Measurements from ENCODE around the gene DNMT3A.

The DNMT3A gene

GRCh38 chr2:25373269-25373981 is 31.7 kb upstream of the DNMT3A start:
- no peak for DNase-seq (ENCODE audit: low read depth in 2 of 2)

- no peak for DNase-seq (ENCODE audit: low read depth in 2 of 2)
Measured at GRCh38 chr2:25372405-25373268, 30.9 kb upstream of the DNMT3A start.

GRCh38 chr2:25371253-25372241 is 29.8 kb upstream of the DNMT3A start:
- no peak for DNase-seq (ENCODE audit: low read depth in 2 of 2)

GRCh38 chr2:25369876-25370275 is 28.2 kb upstream of the DNMT3A start:
- DNase-seq (ENCODE audit: low read depth in 2 of 2): no peak

- DNase-seq (ENCODE audit: low read depth in 2 of 2): no peak
Measured at GRCh38 chr2:25369439-25369838, 27.7 kb upstream of the DNMT3A start.

- DNase-seq (ENCODE audit: low read depth in 2 of 2): no peak
Measured at GRCh38 chr2:25368660-25369059, 26.9 kb upstream of the DNMT3A start.

GRCh38 chr2:25367296-25367695 is 25.6 kb upstream of the DNMT3A start:
- no peak for DNase-seq (ENCODE audit: low read depth in 2 of 2)

- DNase-seq (ENCODE audit: low read depth in 2 of 2): no peak
Measured at GRCh38 chr2:25366629-25367028, 24.9 kb upstream of the DNMT3A start.

GRCh38 chr2:25365241-25365640 is 23.5 kb upstream of the DNMT3A start:
- no peak for DNase-seq (ENCODE audit: low read depth in 2 of 2)

GRCh38 chr2:25363733-25364132 is 22.0 kb upstream of the DNMT3A start:
- DNase-seq (ENCODE audit: low read depth in 2 of 2): no peak

GRCh38 chr2:25362434-25363145 is 20.9 kb upstream of the DNMT3A start:
- DNase-seq (ENCODE audit: low read depth in 2 of 2): peak; percentile 46 to 48

GRCh38 chr2:25362049-25362433 is 20.3 kb upstream of the DNMT3A start:
- peak; percentile 84 to 86 for DNase-seq (ENCODE audit: low read depth in 2 of 2)

GRCh38 chr2:25361261-25362048 is 19.7 kb upstream of the DNMT3A start:
- no peak for DNase-seq (ENCODE audit: low read depth in 2 of 2)

GRCh38 chr2:25358836-25359235 is 17.1 kb upstream of the DNMT3A start:
- DNase-seq (ENCODE audit: low read depth in 2 of 2): no peak

- DNase-seq (ENCODE audit: low read depth in 2 of 2): no peak
Measured at GRCh38 chr2:25358249-25358815, 16.6 kb upstream of the DNMT3A start.

- no peak for DNase-seq (ENCODE audit: low read depth in 2 of 2)
Measured at GRCh38 chr2:25356088-25356487, 14.4 kb upstream of the DNMT3A start.

- no peak for DNase-seq (ENCODE audit: low read depth in 2 of 2)
Measured at GRCh38 chr2:25355270-25355669, 13.5 kb upstream of the DNMT3A start.

- DNase-seq (ENCODE audit: low read depth in 2 of 2): no peak
Measured at GRCh38 chr2:25354116-25354515, 12.4 kb upstream of the DNMT3A start.

GRCh38 chr2:25349397-25349796 is 7.7 kb upstream of the DNMT3A start:
- no peak for DNase-seq (ENCODE audit: low read depth in 2 of 2)

GRCh38 chr2:25347846-25348245 is 6.1 kb upstream of the DNMT3A start:
- DNase-seq (ENCODE audit: low read depth in 2 of 2): no peak
